ENCODE measurements around the gene ZNF764. TPM values are rescaled to one million over a fixed set of nuclear protein-coding genes. Genes with fewer than 3 reads are reported as not detected.

ZNF764 gene
- total and polyA plus RNA-seq, 9 donors: 4.3 to 14.5 (median 11.3) TPM

GRCh38 chr16:30551781-30552180 is 6.4 kb downstream of the ZNF764 start:
- 64 to 66% (median 64%) methylated on average over 3 of the region's 3 CpGs for WGBS, 3 donors
- no peak overlapping the region for H3K27ac ChIP-seq

DNA sequence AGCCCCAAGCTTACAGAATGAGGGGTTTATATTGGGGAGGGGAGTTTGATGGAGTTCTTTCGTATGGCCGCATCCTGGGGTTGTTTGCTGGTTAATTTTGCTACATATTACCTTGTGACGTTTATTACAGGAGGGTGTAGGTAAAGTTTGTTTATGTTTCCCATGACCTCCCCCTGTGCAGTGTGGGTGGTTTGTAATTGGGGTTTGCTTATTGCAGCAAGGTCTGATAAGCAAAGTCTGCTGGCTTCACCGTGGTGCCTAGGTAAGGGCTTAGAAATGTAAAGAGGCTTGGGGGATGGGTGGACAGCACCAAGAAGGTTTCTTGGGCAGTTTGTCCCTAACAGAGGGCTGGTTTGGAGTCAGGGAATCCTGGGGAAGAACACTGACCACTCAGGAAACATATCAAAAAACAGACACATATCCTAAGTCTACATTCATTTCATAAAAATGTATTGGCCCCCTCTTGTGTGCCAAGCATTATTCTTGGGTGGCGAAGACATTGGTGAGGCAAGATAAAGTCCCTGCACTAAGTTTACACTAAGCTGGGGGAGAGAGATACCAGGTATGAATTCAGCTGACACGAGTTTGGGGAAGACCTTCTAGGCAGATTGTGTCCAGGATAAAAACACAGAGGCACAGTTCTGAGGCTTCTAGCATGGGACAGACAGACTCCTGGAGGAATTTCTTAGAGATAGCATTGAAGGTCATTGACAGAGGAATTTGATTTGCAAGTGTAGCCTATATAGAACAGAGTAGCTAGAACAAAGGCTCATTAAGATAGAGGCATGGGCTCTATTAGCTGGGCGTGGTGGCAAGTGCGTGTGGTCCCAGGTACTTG is 9.5 kb downstream of the ZNF764 start:
- H3K27me3 ChIP-seq: no peaks in the 10 kb centered on the region

More at GRCh38 chr16:30551781-30552180, 6.4 kb downstream of the ZNF764 start:
- DNase-seq: no peak
- Histone ChIP-seq H3K4me3 (no peak overlapping the region), H3K9me3 (no peaks in the 10 kb centered on the region), H3K4me1 (ENCODE audit: insufficient read depth) (no peaks in the 10 kb centered on the region), H3K27me3 (no peaks in the 10 kb centered on the region), H3K36me3 (no peaks in the 10 kb centered on the region)
- TF ChIP-seq POLR2A (IDR thresholded peaks at IDR 0.05) (no peak), EP300 (IDR thresholded peaks at IDR 0.05) (no peak), CTCF (IDR thresholded peaks at IDR 0.05) (no peak)
- intact Hi-C loops (cut with DNase I): loop anchor here in 1 of 4 donors (10.0 kb wide), 1 partner anchor 127 kb away; no protein-coding TSS in a partner anchor

GRCh38 chr16:30546115-30546514 is 12.1 kb downstream of the ZNF764 start:
- Histone ChIP-seq H3K9me3 (no peaks in the 10 kb centered on the region), H3K4me1 (ENCODE audit: insufficient read depth) (peaks cover under 1% of the 10 kb centered on the region), H3K36me3 (no peaks in the 10 kb centered on the region), H3K4me3 (no peak overlapping the region), H3K27me3 (no peaks in the 10 kb centered on the region), H3K27ac (no peak overlapping the region)
- 80 to 87% (median 87%) methylated on average over 8 of the region's 8 CpGs for WGBS, 3 donors
- intact Hi-C loops (cut with DNase I): no loop called here
- DNase-seq: no peak
- TF ChIP-seq POLR2A (IDR thresholded peaks at IDR 0.05): no peak
- no peak for TF ChIP-seq CTCF (IDR thresholded peaks at IDR 0.05)
- TF ChIP-seq EP300 (IDR thresholded peaks at IDR 0.05): no peak

More for the DNA sequence above, 9.5 kb downstream of the ZNF764 start:
- H3K27ac ChIP-seq: no peak overlapping the region
- intact Hi-C loops (cut with DNase I): no loop called here
- no peak for DNase-seq
- no peaks in the 10 kb centered on the region for H3K4me1 ChIP-seq (ENCODE audit: insufficient read depth)
- no peak for TF ChIP-seq EP300 (IDR thresholded peaks at IDR 0.05)
- no peak for TF ChIP-seq POLR2A (IDR thresholded peaks at IDR 0.05)
- TF ChIP-seq CTCF (IDR thresholded peaks at IDR 0.05): no peak
- H3K9me3 ChIP-seq: no peaks in the 10 kb centered on the region
- H3K36me3 ChIP-seq: no peaks in the 10 kb centered on the region
- H3K4me3 ChIP-seq: no peak overlapping the region
- WGBS, 3 donors: 65 to 71% (median 70%) methylated on average over 8 of the region's 8 CpGs

DNA sequence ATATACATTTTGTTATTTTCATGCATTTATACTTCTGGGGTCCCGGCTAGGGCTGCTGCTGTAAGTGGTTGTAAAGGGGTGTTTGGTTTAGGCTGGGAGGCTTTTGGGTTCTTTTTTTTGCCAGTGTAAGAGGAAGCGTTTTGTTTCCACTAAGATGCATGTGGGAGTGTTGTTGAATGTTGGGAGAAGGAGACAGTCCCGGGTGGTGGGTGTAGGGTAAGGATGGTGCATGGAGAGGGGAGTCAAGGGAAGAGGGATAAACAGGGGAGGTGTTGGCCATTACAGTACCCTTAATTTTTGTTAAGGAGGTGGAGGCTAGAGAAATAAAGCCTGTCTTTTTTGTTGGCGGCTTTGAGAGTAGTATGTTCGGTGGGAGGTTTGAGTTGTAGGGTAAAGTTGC is 15.1 kb downstream of the ZNF764 start:
- H3K36me3 ChIP-seq: no peaks in the 10 kb centered on the region
- peaks cover 3% of the 10 kb centered on the region for H3K4me1 ChIP-seq (ENCODE audit: insufficient read depth)
- H3K27ac ChIP-seq: no peak overlapping the region
- no peak overlapping the region for H3K4me3 ChIP-seq
- intact Hi-C loops (cut with DNase I): no loop called here
- no peaks in the 10 kb centered on the region for H3K27me3 ChIP-seq
- H3K9me3 ChIP-seq: no peaks in the 10 kb centered on the region
- TF ChIP-seq CTCF (IDR thresholded peaks at IDR 0.05): no peak
- no peak for TF ChIP-seq EP300 (IDR thresholded peaks at IDR 0.05)
- TF ChIP-seq POLR2A (IDR thresholded peaks at IDR 0.05): no peak
- WGBS, 3 donors: 23 to 37% (median 25%) methylated on average over 5 of the region's 5 CpGs
- DNase-seq: no peak

All from ovary (tissue), 9 donors.